HG03558 (cell line): Measurements from ENCODE around the gene MRPL22.
A peak's percentile ranks its signal among the peaks of the same experiment; 100 is the strongest.
"Not testable (repeated sequence)": the region's sequence is repeated elsewhere in the genome, so short reads cannot be mapped to it uniquely, and the experiment has no call there.

Experiments
- ATAC-seq: cut with Tn5 transposase; IDR thresholded peaks from one replicate; pipeline ENCODE4 v1.9.1; 2021; ENCODE audit warnings: moderate number of reproducible peaks; ENCODE audit not compliant: unreplicated experiment; ENCODE audit errors: extremely low read depth

MRPL22 gene

DNA sequence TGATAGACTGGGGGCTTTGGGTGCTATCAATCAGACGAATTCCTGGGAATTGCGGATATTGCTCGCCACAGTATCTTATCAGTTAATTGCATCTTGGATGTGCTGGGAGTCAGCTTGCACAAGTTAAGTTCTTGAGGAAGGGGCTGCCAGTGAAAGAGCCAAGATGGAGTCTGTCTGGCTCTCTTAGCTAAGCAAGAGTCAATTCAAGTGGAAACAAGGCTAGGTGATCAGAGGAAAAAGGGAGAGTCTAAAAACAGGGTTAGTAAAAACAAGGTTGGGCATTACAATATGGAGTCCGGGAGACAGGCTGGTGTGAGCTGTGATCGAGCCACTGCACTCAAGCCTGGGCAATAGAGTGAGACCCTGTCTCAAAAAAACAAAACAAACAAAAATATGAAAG, 1.5 kb upstream of the MRPL22 start:
- ATAC-seq: not testable (repeated sequence)

GRCh38 chr5:154940375-154940771, 500 bp upstream of the MRPL22 start:
- ATAC-seq: no peak

DNA sequence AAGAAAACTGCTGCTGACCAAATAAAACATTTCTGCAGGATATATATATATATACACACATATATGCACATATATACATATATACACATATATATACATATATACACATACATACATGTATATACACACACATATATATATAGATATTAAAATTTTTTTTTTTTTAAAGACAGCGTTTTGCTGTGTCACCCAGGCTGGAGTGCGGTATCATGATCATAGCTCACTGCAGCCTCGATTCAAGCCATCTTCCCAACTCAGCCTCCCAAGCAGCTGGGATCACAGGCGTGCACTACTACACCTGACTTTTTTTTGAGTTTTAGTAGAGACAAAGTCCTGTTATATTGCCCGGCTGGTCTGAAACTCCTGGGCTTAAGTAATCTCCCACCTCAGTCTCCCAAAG, 2.7 kb downstream of the MRPL22 start:
- no peak for ATAC-seq

- no peak for ATAC-seq
Observed at GRCh38 chr5:154944716-154945115, 3.8 kb downstream of the MRPL22 start.

- ATAC-seq: no peak
Observed at GRCh38 chr5:154945695-154946301, 4.9 kb downstream of the MRPL22 start.

- no peak for ATAC-seq
Observed at GRCh38 chr5:154947778-154948177, 6.9 kb downstream of the MRPL22 start.

- no peak for ATAC-seq
Observed at GRCh38 chr5:154948313-154948712, 7.4 kb downstream of the MRPL22 start.

DNA sequence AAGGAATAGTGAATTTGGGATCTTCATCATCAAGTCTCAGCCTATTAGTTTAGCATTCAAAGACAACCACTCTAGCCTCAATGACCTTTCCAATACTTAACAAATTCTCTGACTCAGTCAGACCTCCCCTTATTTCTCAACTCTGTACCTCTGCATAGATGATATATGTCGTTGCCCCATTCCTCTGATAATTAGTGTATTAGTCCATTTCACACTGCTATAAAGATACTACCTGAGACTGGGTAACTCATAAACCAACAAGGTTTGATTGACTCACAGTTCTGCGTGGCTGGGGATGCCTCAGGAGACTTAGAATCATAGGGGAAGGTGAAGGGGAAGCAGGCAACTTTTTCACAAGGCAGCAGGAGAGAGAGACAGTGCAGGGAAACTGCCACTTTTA, 8.9 kb downstream of the MRPL22 start:
- ATAC-seq: no peak

DNA sequence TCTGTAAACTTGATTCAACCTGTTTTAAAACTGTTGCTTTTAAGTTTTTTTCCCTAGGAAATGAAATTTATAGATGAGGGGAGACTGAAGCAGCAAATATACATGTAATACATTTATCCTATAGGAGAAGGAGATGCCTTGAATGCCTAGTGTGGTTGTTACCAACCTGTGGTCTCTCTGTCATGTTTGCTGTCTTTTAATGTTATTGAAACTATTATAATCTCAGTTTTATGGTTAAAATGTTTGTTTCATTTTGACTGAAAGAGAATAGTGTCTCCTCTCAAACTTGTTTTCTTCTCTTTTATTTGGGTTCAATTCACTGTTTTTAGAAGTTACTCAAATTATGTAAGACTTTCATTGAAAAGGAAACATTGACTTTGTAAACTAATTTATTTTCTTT, 15.8 kb downstream of the MRPL22 start:
- no peak for ATAC-seq

GRCh38 chr5:154962494-154962893, 21.6 kb downstream of the MRPL22 start:
- peak; percentile 91 for ATAC-seq

GRCh38 chr5:154966081-154966841, 25.4 kb downstream of the MRPL22 start:
- ATAC-seq: no peak

DNA sequence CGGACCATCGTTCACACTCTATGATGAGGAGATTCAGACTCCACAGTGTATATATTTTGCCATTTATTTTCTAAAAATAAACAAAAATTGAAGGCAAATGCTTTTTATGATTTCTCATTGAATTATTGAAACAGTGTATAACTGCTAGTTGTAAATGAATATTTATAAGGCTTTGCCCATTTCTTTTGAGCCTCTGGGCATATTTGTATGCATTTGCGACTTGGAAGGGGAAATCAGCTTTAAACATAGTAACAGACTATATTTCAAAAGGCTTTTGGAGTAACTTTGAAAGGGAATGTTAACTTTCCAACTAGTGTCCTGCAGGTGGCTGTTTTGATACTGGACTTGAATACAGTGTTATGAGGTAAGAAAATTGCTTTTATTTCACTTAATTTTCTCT, 26.0 kb downstream of the MRPL22 start:
- no peak for ATAC-seq

- no peak for ATAC-seq
Observed at GRCh38 chr5:154967421-154968024, 26.6 kb downstream of the MRPL22 start.

- no peak for ATAC-seq
Observed at GRCh38 chr5:154968953-154969352, 28.1 kb downstream of the MRPL22 start.

GRCh38 chr5:154970759-154971158, 29.9 kb downstream of the MRPL22 start:
- ATAC-seq: no peak

- ATAC-seq: no peak
Observed at GRCh38 chr5:154971501-154971900, 30.6 kb downstream of the MRPL22 start.

DNA sequence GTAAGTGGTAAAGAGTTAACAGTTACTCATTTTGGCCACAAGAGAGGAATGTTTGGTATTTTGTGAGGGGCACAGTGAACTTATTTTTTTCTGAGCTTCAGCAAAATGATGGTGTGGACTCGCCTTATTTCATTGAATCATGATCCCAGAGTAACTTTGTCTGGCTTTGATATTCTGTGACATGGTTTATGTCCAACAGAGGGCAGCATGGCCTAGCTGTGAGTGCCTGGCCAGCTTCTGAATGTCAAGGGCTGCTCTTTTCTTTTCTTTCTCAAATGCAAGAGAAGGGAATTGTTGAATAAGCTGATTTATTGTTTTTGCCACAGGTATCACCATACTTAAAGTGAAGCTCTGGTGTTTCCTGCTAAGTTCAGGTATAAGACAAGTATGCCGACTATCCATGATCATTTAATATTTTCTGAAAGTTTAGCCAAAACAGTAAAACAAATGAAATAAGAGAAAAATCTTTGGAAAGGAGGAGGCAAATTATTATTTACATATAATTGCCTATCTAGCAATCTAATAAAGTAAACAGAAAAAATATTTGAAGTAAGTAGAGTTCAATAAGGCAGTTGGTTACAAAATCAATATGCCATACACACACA, 31.7 kb downstream of the MRPL22 start:
- no peak for ATAC-seq

- ATAC-seq: not testable (repeated sequence)
Observed at GRCh38 chr5:154976082-154976481, 35.2 kb downstream of the MRPL22 start.

DNA sequence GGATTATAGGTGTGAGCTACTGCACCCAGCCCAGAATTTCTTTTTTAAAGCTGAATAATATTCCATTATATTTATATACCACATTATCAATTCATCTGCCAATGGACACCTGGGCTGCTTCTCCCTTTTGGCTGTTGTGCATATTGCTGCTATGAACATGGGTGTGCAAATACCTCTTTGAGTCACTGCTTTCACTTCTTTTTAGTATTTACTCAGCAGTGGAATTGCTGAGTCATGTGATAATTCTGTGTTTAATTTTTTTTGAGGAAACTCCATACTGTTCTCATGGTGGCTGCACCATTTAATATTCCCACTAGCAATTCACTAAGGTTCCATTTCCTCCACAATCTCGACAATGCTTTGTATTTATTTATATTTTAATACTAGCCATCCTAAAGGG, 36.5 kb downstream of the MRPL22 start:
- no peak for ATAC-seq

DNA sequence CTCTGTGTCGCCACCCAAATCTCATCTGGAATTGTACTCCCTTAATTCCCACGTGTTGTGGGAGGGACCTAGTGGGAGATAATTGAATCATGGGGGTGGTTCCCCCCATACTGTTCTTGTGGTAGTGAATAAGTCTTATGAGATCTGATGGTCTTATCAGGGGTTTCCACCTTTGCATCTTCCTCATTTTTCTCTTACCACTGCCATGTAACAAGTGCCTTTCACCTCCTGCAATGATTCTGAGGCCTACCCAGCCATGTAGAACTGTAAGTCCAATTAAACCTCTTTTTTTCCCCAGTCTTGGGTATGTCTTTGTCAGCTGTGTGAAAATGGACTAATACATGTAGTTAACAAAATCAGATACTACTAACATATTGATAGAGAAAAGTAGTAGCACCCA, 37.4 kb downstream of the MRPL22 start:
- not testable (repeated sequence) for ATAC-seq

GRCh38 chr5:154984946-154985516, 44.2 kb downstream of the MRPL22 start:
- ATAC-seq: no peak
